ENCODE results near the gene NUBPL. TPM values are rescaled to one million over a fixed set of nuclear protein-coding genes. Genes with fewer than 3 reads are reported as not detected.
"Not testable (repeated sequence)": the region's sequence is repeated elsewhere in the genome, so short reads cannot be mapped to it uniquely, and the experiment has no call there.

Gene NUBPL
- total RNA-seq, 2 donors from 2014 or later, result 18.5 to 19.5 TPM

GRCh38 chr14:31837031-31837430, 275.8 kb downstream of the NUBPL start:
- intact Hi-C loops (cut with DNase I), result no loop called here
- ATAC-seq, result no peak

GRCh38 chr14:31842899-31843298, 281.7 kb downstream of the NUBPL start:
- intact Hi-C loops (cut with DNase I), result no loop called here
- ATAC-seq, result peak; percentile 19 to 47
- no peak for DNase-seq

More at GRCh38 chr14:31837031-31837430, 275.8 kb downstream of the NUBPL start:
- DNase-seq, result no peak

- ATAC-seq (no peak), DNase-seq (no peak)
- intact Hi-C loops (cut with DNase I), result no loop called here
Observed at GRCh38 chr14:31843361-31844091, 282.3 kb downstream of the NUBPL start.

- intact Hi-C loops (cut with DNase I), result no loop called here
- DNase-seq (no peak), ATAC-seq (no peak)
Observed at GRCh38 chr14:31854508-31855075, 293.4 kb downstream of the NUBPL start.

GRCh38 chr14:31855262-31855661, 294.1 kb downstream of the NUBPL start:
- no peak for DNase-seq
- ATAC-seq, result no peak
- intact Hi-C loops (cut with DNase I), result no loop called here

- intact Hi-C loops (cut with DNase I); ATAC-seq; DNase-seq: not testable (repeated sequence)
Observed at GRCh38 chr14:31856003-31856402, 294.8 kb downstream of the NUBPL start.

GRCh38 chr14:31858868-31859267, 297.7 kb downstream of the NUBPL start:
- intact Hi-C loops (cut with DNase I), result no loop called here
- DNase-seq (no peak), ATAC-seq (no peak)

- ATAC-seq (no peak), DNase-seq (no peak)
- intact Hi-C loops (cut with DNase I), result no loop called here
Observed at GRCh38 chr14:31864937-31865855, 304.0 kb downstream of the NUBPL start.

- DNase-seq (no peak), ATAC-seq (no peak)
- intact Hi-C loops (cut with DNase I), result no loop called here
Observed at GRCh38 chr14:31867570-31867969, 306.4 kb downstream of the NUBPL start.

- ATAC-seq; DNase-seq; intact Hi-C loops (cut with DNase I): not testable (repeated sequence)
Observed at GRCh38 chr14:31868096-31868495, 306.9 kb downstream of the NUBPL start.

- DNase-seq (no peak), ATAC-seq (no peak)
- intact Hi-C loops (cut with DNase I), result no loop called here
Observed at GRCh38 chr14:31876741-31877140, 315.5 kb downstream of the NUBPL start.

- DNase-seq (no peak), ATAC-seq (peak; percentile 31 to 41)
- intact Hi-C loops (cut with DNase I), result no loop called here
Observed at GRCh38 chr14:31877255-31877798, 316.1 kb downstream of the NUBPL start.

- ATAC-seq, result peak in 1 of 2 donors; percentile 19
- intact Hi-C loops (cut with DNase I), result no loop called here
Observed at GRCh38 chr14:31879661-31880348, 318.6 kb downstream of the NUBPL start.

GRCh38 chr14:31880935-31881334, 319.7 kb downstream of the NUBPL start:
- DNase-seq, result no peak
- peak in 1 of 2 donors; percentile 90 for ATAC-seq
- intact Hi-C loops (cut with DNase I), result no loop called here

More at GRCh38 chr14:31879661-31880348, 318.6 kb downstream of the NUBPL start:
- DNase-seq, result no peak

GRCh38 chr14:31881531-31882310, 320.5 kb downstream of the NUBPL start:
- DNase-seq (no peak), ATAC-seq (no peak)
- intact Hi-C loops (cut with DNase I), result no loop called here

- intact Hi-C loops (cut with DNase I), result no loop called here
- no peak for ATAC-seq
- no peak for DNase-seq
Observed at GRCh38 chr14:31884238-31884637, 323.0 kb downstream of the NUBPL start.

GRCh38 chr14:31884776-31885379, 323.7 kb downstream of the NUBPL start:
- intact Hi-C loops (cut with DNase I), result no loop called here
- DNase-seq (no peak), ATAC-seq (no peak)

All from left cardiac atrium (tissue), 4 donors.